GM12865 (cell line): ENCODE measurements around the gene BIRC6.

ENCODE experiments used
- DNase-seq: peaks from one replicate; pipeline ENCODE4 v3.0.0; 2010; ENCODE audit warnings: low read depth
- H3K4me3 ChIP-seq: 2 replicates; pipeline ENCODE4 v1.5.1; 2011; ENCODE audit warnings: mild to moderate bottlenecking, low read depth, low read length, control low read depth
- CTCF ChIP-seq: IDR thresholded peaks from 2 replicates; pipeline ENCODE4 v1.5.1; 2011; ENCODE audit warnings: low read length, control low read depth, low read depth, inconsistent platforms; ENCODE audit not compliant: insufficient read depth; ENCODE audit errors: missing control alignments

Gene BIRC6

GRCh38 chr2:32403782-32404181, 47.0 kb downstream of the BIRC6 start:
- no peak for DNase-seq
- no peak for TF ChIP-seq CTCF
- H3K4me3 ChIP-seq, result no peak overlapping the region

GRCh38 chr2:32404691-32405090, 47.9 kb downstream of the BIRC6 start:
- H3K4me3 ChIP-seq, result no peak overlapping the region
- no peak for TF ChIP-seq CTCF
- DNase-seq, result no peak

DNA sequence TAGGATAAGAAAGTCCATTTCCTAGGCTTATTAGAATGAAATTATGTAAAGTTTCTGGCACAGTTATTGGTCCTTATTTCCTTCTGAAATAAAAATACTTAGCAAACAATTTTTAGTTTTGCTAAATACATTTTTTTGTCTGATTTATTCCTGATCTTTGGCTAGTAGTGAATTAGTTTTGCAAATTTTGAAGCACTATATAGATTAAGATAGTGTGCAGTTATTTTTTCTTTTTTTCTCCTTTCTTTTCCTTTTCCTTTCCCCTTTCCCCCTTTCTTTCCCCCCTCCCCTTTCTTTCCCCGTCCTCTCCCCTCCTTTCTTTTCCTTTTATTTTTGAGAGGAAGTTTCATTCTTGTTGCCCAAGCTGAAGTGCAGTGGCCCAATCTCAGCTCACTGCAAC, 59.7 kb downstream of the BIRC6 start:
- H3K4me3 ChIP-seq, result no peak overlapping the region
- DNase-seq, result no peak
- no peak for TF ChIP-seq CTCF

DNA sequence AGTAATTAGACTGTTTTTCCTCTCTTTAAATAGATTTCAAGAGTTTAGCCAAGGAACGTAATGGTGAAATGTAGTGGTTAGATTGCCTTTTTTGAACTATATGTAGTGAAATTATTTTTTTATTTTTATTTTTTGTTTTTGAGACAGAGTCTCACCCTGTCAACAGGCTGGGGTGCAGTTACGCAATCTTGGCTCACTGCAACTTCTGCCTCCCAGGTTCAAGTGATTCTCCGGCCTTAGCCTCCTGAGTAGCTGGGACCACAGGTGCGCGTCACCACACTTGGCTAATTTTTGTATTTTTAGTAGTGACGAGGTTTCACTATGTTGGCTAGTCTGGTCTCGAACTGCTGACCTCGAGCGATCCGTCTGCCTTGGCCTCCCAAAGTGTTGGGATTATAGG, 60.8 kb downstream of the BIRC6 start:
- no peak overlapping the region for H3K4me3 ChIP-seq
- DNase-seq, result no peak
- TF ChIP-seq CTCF, result no peak

GRCh38 chr2:32418778-32419177, 62.0 kb downstream of the BIRC6 start:
- no peak for TF ChIP-seq CTCF
- no peak overlapping the region for H3K4me3 ChIP-seq
- DNase-seq, result no peak

DNA sequence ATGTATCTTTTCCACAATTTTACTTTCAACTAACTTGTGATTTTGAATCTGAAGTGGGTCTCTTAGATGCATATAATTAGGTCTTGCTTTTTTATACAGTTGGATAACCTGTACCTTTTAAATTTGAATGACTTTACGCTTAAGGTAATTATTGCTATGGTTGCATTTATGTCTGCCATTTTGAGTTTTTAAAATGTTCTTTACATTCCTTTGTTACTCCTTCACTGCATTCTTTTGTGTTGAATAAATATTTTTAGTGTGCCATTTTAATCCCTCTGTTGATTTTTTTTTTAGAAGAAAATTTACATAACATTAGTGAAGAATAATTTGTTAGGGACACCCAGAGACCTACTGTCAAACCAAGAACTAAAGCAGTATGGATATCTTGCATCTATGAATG, 65.3 kb downstream of the BIRC6 start:
- no peak for DNase-seq
- no peak for TF ChIP-seq CTCF
- H3K4me3 ChIP-seq, result no peak overlapping the region

GRCh38 chr2:32423536-32423935, 66.7 kb downstream of the BIRC6 start:
- TF ChIP-seq CTCF, result no peak
- no peak for DNase-seq
- H3K4me3 ChIP-seq, result no peak overlapping the region
